HG03442 (cell line): Measurements from ENCODE around the gene SLC7A1.

Experiments used
- ATAC-seq: cut with Tn5 transposase; IDR thresholded peaks from one replicate; pipeline ENCODE4 v1.9.1; 2021; ENCODE audit warnings: mild to moderate bottlenecking, moderate library complexity; ENCODE audit not compliant: unreplicated experiment

SLC7A1 gene

GRCh38 chr13:29513002-29513980 is 82.2 kb downstream of the SLC7A1 start:
- ATAC-seq: no peak

GRCh38 chr13:29511980-29512379 is 83.5 kb downstream of the SLC7A1 start:
- ATAC-seq: no peak

- no peak for ATAC-seq
These were observed 84.2 kb downstream of the SLC7A1 start for GRCh38 chr13:29511106-29511796.

- ATAC-seq: no peak
These were observed 84.8 kb downstream of the SLC7A1 start for GRCh38 chr13:29510651-29511084.

GRCh38 chr13:29509999-29510589 is 85.4 kb downstream of the SLC7A1 start:
- ATAC-seq: no peak

GRCh38 chr13:29508876-29509252 is 86.6 kb downstream of the SLC7A1 start:
- no peak for ATAC-seq

- ATAC-seq: peak; percentile 68
These were observed 87.2 kb downstream of the SLC7A1 start for GRCh38 chr13:29508130-29508875.

GRCh38 chr13:29507356-29507755 is 88.1 kb downstream of the SLC7A1 start:
- no peak for ATAC-seq

- no peak for ATAC-seq
These were observed 89.5 kb downstream of the SLC7A1 start for GRCh38 chr13:29505950-29506349.

GRCh38 chr13:29505511-29505910 is 90.0 kb downstream of the SLC7A1 start:
- no peak for ATAC-seq

GRCh38 chr13:29504691-29505090 is 90.8 kb downstream of the SLC7A1 start:
- ATAC-seq: no peak

GRCh38 chr13:29503041-29503837 is 92.2 kb downstream of the SLC7A1 start:
- no peak for ATAC-seq

- ATAC-seq: no peak
These were observed 93.0 kb downstream of the SLC7A1 start for GRCh38 chr13:29502391-29503008.

- ATAC-seq: no peak
These were observed 93.8 kb downstream of the SLC7A1 start for GRCh38 chr13:29501674-29502073.

GRCh38 chr13:29500386-29500785 is 95.1 kb downstream of the SLC7A1 start:
- ATAC-seq: no peak

- no peak for ATAC-seq
These were observed 95.9 kb downstream of the SLC7A1 start for GRCh38 chr13:29499506-29500165.

- ATAC-seq: no peak
These were observed 97.0 kb downstream of the SLC7A1 start for GRCh38 chr13:29498426-29499040.

GRCh38 chr13:29497137-29497654 is 98.3 kb downstream of the SLC7A1 start:
- ATAC-seq: no peak
